Colonic mucosa (tissue), 4 donors: Measurements from ENCODE around the gene ZDHHC14. TPM values are rescaled to one million over a fixed set of nuclear protein-coding genes. Genes with fewer than 3 reads are reported as not detected.

ENCODE experiments used
- DNase-seq: peaks from one replicate; pipeline ENCODE4 v3.0.0-alpha.2; 2020
- H3K27ac ChIP-seq: fragments of 200-600 bp; one replicate; pipeline ENCODE4 v1.8.0; 2021
- H3K27me3 ChIP-seq: fragments of 200-600 bp; one replicate; pipeline ENCODE4 v1.8.0; 2021
- H3K36me3 ChIP-seq: fragments of 200-600 bp; one replicate; pipeline ENCODE4 v1.8.0; 2021
- H3K4me1 ChIP-seq: fragments of 200-600 bp; one replicate; pipeline ENCODE4 v1.8.0; 2021; ENCODE audit warnings: mild to moderate bottlenecking
- H3K4me3 ChIP-seq: fragments of 200-600 bp; one replicate; pipeline ENCODE4 v1.8.0; 2021
- H3K9ac ChIP-seq, 2 donors: one replicate each; pipeline ENCODE4 v1.7.0; 2013; ENCODE audit warnings: control low read depth in 2 of 2, low read depth in 2 of 2, low read length in 2 of 2
- H3K9me3 ChIP-seq: fragments of 200-600 bp; one replicate; pipeline ENCODE4 v1.8.0; 2021
- intact Hi-C: fragments of 100-400 bp; cut with DNase I; formaldehyde crosslinking; loops from one replicate; pipeline ENCODE4 v1.14.1; 2022
- total RNA-seq, 2 donors: library from RNA; stranded (reverse); fragmentation: NEBNext Ultra II Directional in 1 of 2; extraction: Animal tissue kit (Norgen Biotek cat#: 25700) in 1 of 2; gene quantifications; one replicate each; pipeline ENCODE4 v1.2.1, GENCODE V29; 2021
- TF ChIP-seq, protein P1 (sequence below): fragments of 200-600 bp; IDR thresholded peaks from one replicate; pipeline ENCODE4 v1.8.0; 2022; ENCODE audit warnings: antibody characterized with exemption, mild to moderate bottlenecking
- donor health status: healthy.
- donor health status: DM: no; HTN: no; CAD: no.
- donor health status: DM: no; HTN: no; CAD: no.

The ZDHHC14 gene
- total RNA-seq, 2 donors from 2014 or later, result 8.4 to 11.4 TPM

DNA sequence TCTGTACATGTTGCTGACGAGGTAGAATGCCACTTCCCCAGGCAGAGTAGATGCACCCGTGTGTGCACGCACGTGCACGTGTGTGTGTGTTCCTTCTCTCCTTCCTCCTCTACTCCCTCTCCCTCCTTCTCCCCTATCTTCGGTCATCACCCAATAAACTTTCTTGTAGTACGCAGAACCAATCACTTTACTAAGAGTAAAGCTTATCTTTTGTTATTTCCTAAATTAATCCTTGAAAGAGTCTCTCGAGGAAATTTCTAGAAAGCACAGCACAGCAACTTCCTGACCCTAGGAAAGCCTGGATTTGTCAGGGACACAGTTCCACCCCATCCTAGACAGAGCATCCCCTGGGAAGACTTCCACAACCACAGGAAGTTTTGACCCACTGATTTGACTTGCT, 166.1 kb downstream of the ZDHHC14 start:
- no peak overlapping the region for H3K27ac ChIP-seq
- H3K4me3 ChIP-seq, result no peak overlapping the region
- no peaks in the 10 kb centered on the region for H3K9me3 ChIP-seq
- intact Hi-C loops, result no loop called here
- TF ChIP-seq, protein P1, sequence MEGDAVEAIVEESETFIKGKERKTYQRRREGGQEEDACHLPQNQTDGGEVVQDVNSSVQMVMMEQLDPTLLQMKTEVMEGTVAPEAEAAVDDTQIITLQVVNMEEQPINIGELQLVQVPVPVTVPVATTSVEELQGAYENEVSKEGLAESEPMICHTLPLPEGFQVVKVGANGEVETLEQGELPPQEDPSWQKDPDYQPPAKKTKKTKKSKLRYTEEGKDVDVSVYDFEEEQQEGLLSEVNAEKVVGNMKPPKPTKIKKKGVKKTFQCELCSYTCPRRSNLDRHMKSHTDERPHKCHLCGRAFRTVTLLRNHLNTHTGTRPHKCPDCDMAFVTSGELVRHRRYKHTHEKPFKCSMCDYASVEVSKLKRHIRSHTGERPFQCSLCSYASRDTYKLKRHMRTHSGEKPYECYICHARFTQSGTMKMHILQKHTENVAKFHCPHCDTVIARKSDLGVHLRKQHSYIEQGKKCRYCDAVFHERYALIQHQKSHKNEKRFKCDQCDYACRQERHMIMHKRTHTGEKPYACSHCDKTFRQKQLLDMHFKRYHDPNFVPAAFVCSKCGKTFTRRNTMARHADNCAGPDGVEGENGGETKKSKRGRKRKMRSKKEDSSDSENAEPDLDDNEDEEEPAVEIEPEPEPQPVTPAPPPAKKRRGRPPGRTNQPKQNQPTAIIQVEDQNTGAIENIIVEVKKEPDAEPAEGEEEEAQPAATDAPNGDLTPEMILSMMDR, result no peak
- DNase-seq, result no peak
- H3K4me1 ChIP-seq, result no peaks in the 10 kb centered on the region
- no peaks in the 10 kb centered on the region for H3K36me3 ChIP-seq
- no peaks in the 10 kb centered on the region for H3K27me3 ChIP-seq
- H3K9ac ChIP-seq, result no peak overlapping the region

DNA sequence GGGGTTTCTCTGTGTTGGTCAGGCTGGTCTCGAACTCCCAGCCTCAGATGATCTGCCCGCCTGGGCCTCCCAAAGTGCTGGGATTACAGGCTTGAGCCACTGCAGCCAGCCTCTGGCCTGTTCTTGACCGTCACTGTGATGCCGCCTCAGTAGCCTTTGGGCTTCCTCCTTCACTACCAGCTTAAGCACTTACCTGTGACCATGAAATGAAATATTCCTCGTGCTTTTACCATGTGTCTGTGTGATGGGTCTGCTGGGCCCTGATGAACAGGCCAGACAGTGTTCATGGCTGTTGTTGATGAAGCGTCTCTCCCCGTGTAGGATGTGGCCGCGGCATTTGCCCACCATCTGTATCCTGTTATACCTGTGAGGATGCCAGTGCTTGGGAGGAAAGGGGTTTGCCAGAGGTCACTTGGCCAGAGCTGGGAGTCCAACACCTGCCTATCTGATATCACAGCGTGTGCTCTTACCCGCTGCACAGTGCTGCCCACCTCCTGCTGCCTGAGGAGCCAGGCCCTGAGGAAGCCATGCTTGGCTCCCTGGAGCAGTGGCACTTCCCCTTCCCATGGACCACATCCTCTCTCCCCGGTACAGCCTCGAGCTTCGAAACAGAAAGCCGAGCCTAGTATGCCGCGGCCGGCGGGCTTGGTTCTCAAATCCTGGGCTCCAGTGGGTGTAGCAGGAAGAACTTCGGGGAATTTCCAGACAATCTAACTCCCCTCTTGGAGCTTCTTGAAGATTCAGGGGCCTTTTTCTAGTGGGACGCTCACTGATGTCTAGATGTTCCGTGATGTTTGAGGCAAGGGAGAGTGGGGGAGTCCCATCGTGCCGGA, 167.9 kb downstream of the ZDHHC14 start:
- Histone ChIP-seq H3K9ac (no peak overlapping the region), H3K4me3 (no peak overlapping the region), H3K27ac (no peak overlapping the region), H3K27me3 (no peaks in the 10 kb centered on the region), H3K4me1 (no peaks in the 10 kb centered on the region), H3K9me3 (no peaks in the 10 kb centered on the region), H3K36me3 (no peaks in the 10 kb centered on the region)
- TF ChIP-seq, protein P1, result no peak
- no peak for DNase-seq
- intact Hi-C loops, result no loop called here

DNA sequence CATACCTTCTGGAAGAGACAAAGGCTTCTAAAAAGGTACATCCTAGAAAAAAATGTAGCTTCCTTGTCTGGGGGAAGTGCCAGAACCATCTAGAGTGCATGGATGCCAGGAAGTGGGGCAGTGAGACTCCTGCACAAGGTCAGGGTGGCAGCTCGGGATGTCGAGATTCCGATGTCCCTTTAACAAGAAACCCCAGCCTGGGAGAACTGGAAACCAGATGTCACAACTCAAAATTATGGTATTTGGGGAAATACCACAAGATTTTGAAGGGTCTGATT, 168.4 kb downstream of the ZDHHC14 start:
- DNase-seq, result no peak
- TF ChIP-seq, protein P1, result no peak
- Histone ChIP-seq H3K36me3 (no peaks in the 10 kb centered on the region), H3K27me3 (no peaks in the 10 kb centered on the region), H3K9me3 (no peaks in the 10 kb centered on the region), H3K4me3 (no peak overlapping the region), H3K4me1 (no peaks in the 10 kb centered on the region), H3K27ac (no peak overlapping the region), H3K9ac (no peak overlapping the region)
- intact Hi-C loops, result no loop called here

DNA sequence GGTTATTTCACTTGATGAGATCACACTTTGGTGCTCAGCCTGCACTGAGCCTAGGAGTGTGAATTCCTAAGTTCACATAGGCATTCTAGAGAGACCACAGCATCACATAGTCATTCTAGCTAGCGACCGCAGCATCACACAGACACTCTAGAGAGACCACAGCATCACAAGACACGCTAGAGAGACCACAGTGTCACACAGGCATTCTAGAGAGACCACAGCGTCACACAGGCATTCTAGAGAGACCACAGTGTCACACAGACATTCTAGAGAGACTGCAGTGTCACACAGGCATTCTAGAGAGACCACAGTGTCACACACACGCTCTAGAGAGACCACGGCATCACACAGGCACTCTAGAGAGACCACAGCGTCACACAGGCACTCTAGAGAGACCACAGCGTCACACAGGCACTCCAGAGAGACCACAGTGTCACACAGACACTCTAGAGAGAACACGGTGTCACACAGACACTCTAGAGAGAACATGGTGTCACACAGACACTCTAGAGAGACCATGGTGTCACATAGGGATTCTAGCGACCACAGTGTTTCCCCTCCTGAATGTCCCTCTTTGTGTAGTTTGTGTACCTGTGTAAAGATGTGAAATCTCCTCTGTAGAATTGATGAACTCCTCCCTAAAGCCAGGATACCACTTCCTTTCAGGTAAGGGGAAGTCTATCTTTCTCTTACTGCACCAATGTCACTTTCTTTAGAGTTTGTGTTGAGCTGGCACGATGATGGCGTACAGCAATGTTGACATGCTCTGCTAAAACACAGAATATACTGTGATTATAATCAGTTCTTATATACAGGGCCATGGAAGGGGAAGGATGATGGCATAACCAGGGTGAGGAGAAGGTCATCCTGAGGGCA, 169.4 kb downstream of the ZDHHC14 start:
- no peak for DNase-seq
- intact Hi-C loops, result no loop called here
- Histone ChIP-seq H3K4me1 (no peaks in the 10 kb centered on the region), H3K9ac (no peak overlapping the region), H3K36me3 (no peaks in the 10 kb centered on the region), H3K4me3 (no peak overlapping the region), H3K9me3 (no peaks in the 10 kb centered on the region), H3K27me3 (no peaks in the 10 kb centered on the region), H3K27ac (no peak overlapping the region)
- TF ChIP-seq, protein P1, result no peak

DNA sequence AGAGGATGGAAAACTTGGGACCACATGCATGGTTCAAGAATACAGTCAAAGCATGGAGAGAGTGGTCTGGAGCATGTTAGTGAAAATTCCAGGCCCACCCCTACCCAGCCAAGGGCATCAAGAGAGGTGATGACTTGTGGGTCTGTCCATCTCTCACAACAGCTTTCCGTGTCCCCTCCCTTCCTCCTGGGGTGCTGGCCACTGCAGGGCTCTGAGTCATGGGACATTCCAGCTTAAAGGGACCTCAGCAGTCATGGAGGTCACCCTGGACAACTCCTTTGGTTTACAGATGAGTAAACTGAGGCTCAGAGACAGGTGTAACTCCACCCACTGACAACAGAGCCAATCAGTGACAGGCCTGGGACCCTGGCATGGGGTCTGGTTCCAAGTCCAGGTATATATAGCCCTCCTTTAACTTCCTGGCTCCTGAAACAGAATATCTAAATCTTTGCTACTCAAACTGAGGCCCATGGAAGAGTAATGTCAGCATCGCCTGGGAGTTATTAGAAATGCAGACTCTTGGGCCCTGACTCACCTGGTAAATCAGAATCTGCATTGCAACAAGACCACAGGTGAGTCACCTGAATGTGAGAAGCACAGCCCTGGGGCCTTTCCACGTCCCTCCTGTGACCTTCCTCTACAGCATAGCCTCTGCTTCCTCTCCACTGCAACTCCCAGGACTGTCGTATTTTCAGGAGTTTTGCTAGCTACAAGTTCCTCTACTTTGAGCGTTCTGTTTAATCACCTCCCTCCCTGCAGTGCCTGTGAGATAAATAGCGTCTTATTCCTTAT, 170.2 kb downstream of the ZDHHC14 start:
- DNase-seq, result no peak
- H3K27me3 ChIP-seq, result no peaks in the 10 kb centered on the region
- no peaks in the 10 kb centered on the region for H3K36me3 ChIP-seq
- H3K9ac ChIP-seq, result no peak overlapping the region
- no peak overlapping the region for H3K4me3 ChIP-seq
- H3K27ac ChIP-seq, result no peak overlapping the region
- H3K9me3 ChIP-seq, result no peaks in the 10 kb centered on the region
- intact Hi-C loops, result no loop called here
- TF ChIP-seq, protein P1, result no peak
- H3K4me1 ChIP-seq, result no peaks in the 10 kb centered on the region
